Heart left ventricle (tissue), 16 donors: ENCODE measurements around the gene HIC2. TPM values are rescaled to one million over a fixed set of nuclear protein-coding genes. Genes with fewer than 3 reads are reported as not detected.
"Not testable (repeated sequence)": the region's sequence is repeated elsewhere in the genome, so short reads cannot be mapped to it uniquely, and the experiment has no call there.

Source experiments
- ATAC-seq, 4 donors: fragments of 200-7000 bp; cut with Tn5 transposase; one replicate each; pipeline ENCODE4 v1.9.1; 2020 to 2022; ENCODE audit warnings: moderate library complexity in 4 of 4, mild to moderate bottlenecking in 3 of 4, moderate number of reproducible peaks in 1 of 4
- DNase-seq, 5 donors: peaks; one replicate each; pipeline ENCODE4 v3.0.0-alpha.2; 2020
- H3K27ac ChIP-seq, 12 donors: fragments of 200-600 bp; sonication (generic) in 4 of 12; one replicate each; pipeline versions ENCODE4 v1.5.0 to v1.8.0; 2016 to 2022; ENCODE audit warnings: mild to moderate bottlenecking in 2 of 12
- H3K27me3 ChIP-seq, 9 donors: fragments of 200-600 bp; sonication (generic) in 2 of 9; one replicate each; pipeline versions ENCODE4 v1.5.1 to v1.8.0; 2016 to 2022; ENCODE audit warnings: mild to moderate bottlenecking in 3 of 9
- H3K36me3 ChIP-seq, 9 donors: fragments of 200-600 bp; sonication (generic) in 2 of 9; one replicate each; pipeline versions ENCODE4 v1.5.0 to v1.8.0; 2018 to 2022; ENCODE audit warnings: mild to moderate bottlenecking in 2 of 9
- H3K4me1 ChIP-seq, 12 donors: fragments of 200-600 bp; sonication (generic) in 4 of 12; one replicate each; pipeline versions ENCODE4 v1.5.0 to v1.8.0; 2016 to 2022; ENCODE audit warnings: mild to moderate bottlenecking in 3 of 12
- H3K4me3 ChIP-seq, 12 donors: fragments of 200-600 bp; sonication (generic) in 4 of 12; one replicate each; pipeline versions ENCODE4 v1.5.0 to v1.8.0; 2017 to 2022; ENCODE audit warnings: mild to moderate bottlenecking in 9 of 12, moderate library complexity in 4 of 12
- H3K9me3 ChIP-seq, 12 donors: fragments of 200-600 bp; sonication (generic) in 4 of 12; one replicate each; pipeline versions ENCODE4 v1.5.0 to v1.8.0; 2016 to 2022; ENCODE audit warnings: mild to moderate bottlenecking in 1 of 12
- CTCF ChIP-seq, 12 donors: fragments of 200-600 bp; sonication (generic) in 4 of 12; IDR thresholded peaks; one replicate each; pipeline versions ENCODE4 v1.5.0 to v1.8.0; 2018 to 2022; ENCODE audit warnings: antibody characterized with exemption in 12 of 12, mild to moderate bottlenecking in 5 of 12
- POLR2A ChIP-seq, 2 donors: fragments of 450-650 bp; IDR thresholded peaks; one replicate each; pipeline ENCODE4 v1.6.1; 2017; ENCODE audit warnings: antibody characterized with exemption in 2 of 2, mild to moderate bottlenecking in 2 of 2, moderate library complexity in 2 of 2
- WGBS, 4 donors: extraction: QIAGEN DNeasy Blood & Tissue Kit in 2 of 4; methylation state at CpG; one replicate each; pipeline versions ENCODE4 v1.1.5 to v1.1.7; 2013 to 2018; 5-methylcytosine and 5-hydroxymethylcytosine counted together
- intact Hi-C, 10 donors: fragments of 100-400 bp; cut with DNase I; formaldehyde crosslinking; loops; one replicate each; pipeline versions ENCODE4 v1.11.1 to v1.14.2; 2022
- polyA plus RNA-seq, 2 donors: library from polyadenylated mRNA; stranded (reverse); fragments of 200-250 nt; gene quantifications; one replicate each; pipeline ENCODE4 v1.2.3, GENCODE V29; 2013
- total RNA-seq, 9 donors: library from RNA; depleted of rRNA in 2 of 9; stranded (reverse); fragments of >200 nt in 2 of 9; fragmentation: NEBNext Ultra II Directional in 3 of 9; extraction: Animal tissue kit (Norgen Biotek cat#: 25700) in 3 of 9; gene quantifications; one replicate each; pipeline versions ENCODE4 v1.1.0 to v1.2.4, GENCODE V29; 2016 to 2023
- donor health status: ischemic (EF 13 %, LVEDD 7.1; RV severe dilation, severe dysfunction).
- donor health status: healthy with polysubstance abuse.
- donor health status: DM: no; HTN: yes; CAD: no.
- donor health status: DM: no; HTN: no; CAD: no.
- donor health status: ischemic (EF 25% LVEDD 6.9; RV normal size, moderate dysfunction).
- donor health status: ischemic (EF 25% LVEDD 5.7; RV mildly dilated, moderate dysfunction).
- donor health status: healthy.
- donor health status: DM: yes; HTN: yes; CAD: no.
- donor health status: ischemic (EF 35%, LVEDD 5.7; RV mildly dilated, moderate dysfunction).
- donor health status: nonischemic (EF 11% LVEDD 7.7; RV severe dilation, severe dysfunction).
- donor health status: DM: yes; HTN: yes; CAD: no.
- donor health status: PGD.
- donor health status: ischemic (EF 29% LVEDD 5.4; RV normal size, mild dysfunction).
- donor health status: nonischemic (EF 23%, LVEDD 6.1; RV moderate dilation, normal function).

HIC2 gene
- total and polyA plus RNA-seq, 11 donors: 1.1 to 2.8 (median 1.9) TPM

- no peaks in the 10 kb centered on the region for H3K9me3 ChIP-seq
- H3K27ac ChIP-seq: no peak overlapping the region
- DNase-seq (peak in 2 of 5 donors; percentile 5 to 6), ATAC-seq (no peak)
- TF ChIP-seq POLR2A (IDR thresholded peaks at IDR 0.05) (no peak), CTCF (IDR thresholded peaks at IDR 0.05) (no peak)
- intact Hi-C loops: no loop called here
- no peaks in the 10 kb centered on the region for H3K27me3 ChIP-seq
- WGBS, 4 donors: 85 to 89% (median 89%) methylated on average over 14 to 19 of the region's 19 CpGs
- no peaks in the 10 kb centered on the region for H3K4me1 ChIP-seq
- no peak overlapping the region for H3K4me3 ChIP-seq
- peaks cover 0 to 26% (median 17%) of the 10 kb centered on the region in 9 donors for H3K36me3 ChIP-seq
These were observed 33.2 kb downstream of the HIC2 start for GRCh38 chr22:21450320-21450831.

- WGBS, 4 donors: 74 to 86% (median 83%) methylated on average over 9 of the region's 9 CpGs
- TF ChIP-seq CTCF (IDR thresholded peaks at IDR 0.05): no peak
- no peak for TF ChIP-seq POLR2A (IDR thresholded peaks at IDR 0.05)
- no peak for ATAC-seq
These were observed 33.7 kb downstream of the HIC2 start for GRCh38 chr22:21450858-21451353.

GRCh38 chr22:21451545-21452520, 34.7 kb downstream of the HIC2 start:
- ATAC-seq: no peak
- Histone ChIP-seq H3K27me3 (no peaks in the 10 kb centered on the region), H3K4me1 (no peaks in the 10 kb centered on the region)

More at GRCh38 chr22:21450858-21451353, 33.7 kb downstream of the HIC2 start:
- intact Hi-C loops: no loop called here
- Histone ChIP-seq H3K4me1 (no peaks in the 10 kb centered on the region), H3K27ac (no peak overlapping the region), H3K9me3 (no peaks in the 10 kb centered on the region), H3K27me3 (no peaks in the 10 kb centered on the region), H3K4me3 (no peak overlapping the region), H3K36me3 (peaks cover 0 to 20% (median 12%) of the 10 kb centered on the region in 9 donors)
- DNase-seq: peak in 2 of 5 donors; percentile 7 to 14

GRCh38 chr22:21452666-21453065, 35.5 kb downstream of the HIC2 start:
- H3K36me3 ChIP-seq, H3K27me3 ChIP-seq, H3K4me3 ChIP-seq, intact Hi-C loops, ATAC-seq, H3K4me1 ChIP-seq, H3K27ac ChIP-seq, H3K9me3 ChIP-seq: not testable (repeated sequence)
- DNase-seq: peak in 1 of 5 donors; percentile 5
- 91 to 98% (median 96%) methylated on average over 4 of the region's 4 CpGs for WGBS, 4 donors

More at GRCh38 chr22:21451545-21452520, 34.7 kb downstream of the HIC2 start:
- Histone ChIP-seq H3K36me3 (peaks cover 0 to 11% (median 3%) of the 10 kb centered on the region in 9 donors), H3K27ac (no peak overlapping the region), H3K4me3 (no peak overlapping the region), H3K9me3 (no peaks in the 10 kb centered on the region)
- WGBS, 4 donors: 77 to 82% (median 79%) methylated on average over 7 of the region's 7 CpGs
- DNase-seq: peak in 2 of 5 donors; percentile 6 to 9
- intact Hi-C loops: no loop called here
- TF ChIP-seq POLR2A (IDR thresholded peaks at IDR 0.05) (no peak), CTCF (IDR thresholded peaks at IDR 0.05) (no peak)

GRCh38 chr22:21454998-21455333, 37.8 kb downstream of the HIC2 start:
- H3K4me1 ChIP-seq, ATAC-seq, H3K36me3 ChIP-seq, DNase-seq, H3K27ac ChIP-seq, H3K9me3 ChIP-seq, H3K27me3 ChIP-seq, H3K4me3 ChIP-seq, intact Hi-C loops: not testable (repeated sequence)
- WGBS, 4 donors: 90 to 96% (median 92%) methylated on average over 9 of the region's 9 CpGs
